IgD-negative memory B cell (primary cell): Measurements from ENCODE around the gene TM6SF1. TPM values are rescaled to one million over a fixed set of nuclear protein-coding genes. Genes with fewer than 3 reads are reported as not detected.
A peak's percentile ranks its signal among the peaks of the same experiment; 100 is the strongest.

Experiments used
- H3K27ac Mint-ChIP-seq, 3 donors: one replicate each; pipeline ENCODE4 v1.8.0; 2020 to 2022; ENCODE audit warnings: mild to moderate bottlenecking in 3 of 3, mixed read lengths in 3 of 3, moderate library complexity in 1 of 3
- H3K27me3 Mint-ChIP-seq: one replicate; pipeline ENCODE4 v1.8.0; 2021; ENCODE audit warnings: mixed read lengths
- H3K36me3 Mint-ChIP-seq: one replicate; pipeline ENCODE4 v1.8.0; 2020; ENCODE audit warnings: mild to moderate bottlenecking, mixed read lengths
- H3K4me1 Mint-ChIP-seq, 3 donors: one replicate each; pipeline ENCODE4 v1.8.0; 2020 to 2022; ENCODE audit warnings: mixed read lengths in 3 of 3, mild to moderate bottlenecking in 1 of 3
- H3K4me3 Mint-ChIP-seq, 4 donors: one replicate each; pipeline ENCODE4 v1.8.0; 2020 to 2022; ENCODE audit warnings: mild to moderate bottlenecking in 4 of 4, mixed read lengths in 4 of 4, moderate library complexity in 3 of 4
- H3K9me3 Mint-ChIP-seq, 3 donors: one replicate each; pipeline ENCODE4 v1.8.0; 2020 to 2021; ENCODE audit warnings: mixed read lengths in 3 of 3, mild to moderate bottlenecking in 1 of 3
- polyA plus RNA-seq: library from polyadenylated mRNA; unstranded; fragments of 300-500 nt; fragmentation: Illumina TruSeq; gene quantifications from one replicate; pipeline ENCODE4 v1.2.3, GENCODE V29; 2021

Gene TM6SF1
- polyA plus RNA-seq, 1 donor from 2014 or later, result 0.29 TPM

DNA sequence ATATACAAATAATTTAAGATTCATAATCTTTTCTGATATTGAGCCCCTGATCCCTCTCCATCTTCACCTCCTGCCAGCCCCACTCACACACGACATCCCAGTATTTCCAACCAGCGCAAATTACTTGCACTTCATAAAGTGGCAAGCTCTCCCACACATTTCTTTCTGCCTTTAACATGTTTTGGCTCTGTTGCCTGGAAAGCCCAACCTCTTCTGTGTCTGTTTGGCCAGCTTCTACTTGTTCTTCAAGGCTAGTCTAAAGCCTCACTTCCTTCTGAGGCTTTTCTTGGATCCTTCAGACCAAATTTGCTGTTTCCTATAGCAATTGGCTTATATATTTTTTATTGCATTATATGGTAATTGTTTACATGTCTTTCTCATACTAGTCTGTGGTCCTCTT is 5.1 kb upstream of the TM6SF1 start:
- peaks cover 25% of the 10 kb centered on the region for H3K27me3 Mint-ChIP-seq
- peaks cover 3% of the 10 kb centered on the region for H3K36me3 Mint-ChIP-seq
- H3K4me3 Mint-ChIP-seq, result no peak overlapping the region
- no peak overlapping the region for H3K27ac Mint-ChIP-seq
- H3K4me1 Mint-ChIP-seq, result peaks cover 0 to 5% (median 2%) of the 10 kb centered on the region in 3 donors
- peaks cover 0 to 4% (median 0%) of the 10 kb centered on the region in 3 donors for H3K9me3 Mint-ChIP-seq

DNA sequence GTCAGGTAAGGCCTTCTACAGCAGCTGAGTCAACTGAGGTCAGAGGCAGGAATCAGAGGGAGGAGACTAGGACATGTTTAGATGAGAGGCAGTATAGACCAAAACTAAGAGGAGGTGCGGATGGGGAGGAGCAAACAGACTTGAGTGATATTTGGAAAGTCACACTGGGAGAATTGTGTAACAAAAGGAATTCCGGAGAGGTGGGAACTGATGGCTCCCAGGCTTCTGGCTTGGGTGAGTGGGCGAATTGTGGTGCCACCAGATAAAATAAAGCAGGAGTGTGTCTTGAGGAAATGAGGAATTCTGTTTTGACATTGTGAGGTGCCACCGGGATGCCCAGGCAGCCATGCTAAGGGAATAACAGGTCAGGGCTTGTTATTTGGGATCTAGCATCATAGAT is 3.3 kb upstream of the TM6SF1 start:
- Mint-ChIP-seq H3K27me3 (peaks cover 36% of the 10 kb centered on the region), H3K36me3 (peaks cover 1% of the 10 kb centered on the region), H3K4me3 (peak overlapping the region in 1 of 4 donors; percentile 33), H3K9me3 (peaks cover 0 to 3% (median 0%) of the 10 kb centered on the region in 3 donors), H3K4me1 (peaks cover 5 to 14% (median 5%) of the 10 kb centered on the region in 3 donors), H3K27ac (no peak overlapping the region)

DNA sequence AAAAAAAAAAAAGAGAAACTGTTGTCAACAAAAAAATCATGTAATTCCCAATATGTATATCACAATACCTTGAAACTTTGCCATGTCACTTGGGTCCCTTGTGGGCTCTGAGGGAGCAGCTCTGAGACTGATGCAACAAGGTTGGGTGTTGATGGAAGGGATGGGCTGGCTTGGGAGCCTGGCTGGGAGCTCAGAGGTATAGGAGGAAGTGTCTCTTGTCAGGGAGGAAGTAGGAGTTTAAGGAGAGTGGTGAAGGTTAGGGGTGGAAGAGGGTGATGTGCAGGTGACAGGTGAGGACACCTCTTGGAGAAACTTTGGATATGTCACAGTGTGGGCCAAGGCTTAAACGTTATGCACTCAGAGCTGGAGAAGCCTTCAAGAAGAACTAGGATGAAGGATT is 2.0 kb upstream of the TM6SF1 start:
- Mint-ChIP-seq H3K36me3 (peaks cover 1% of the 10 kb centered on the region), H3K4me1 (peaks cover 5 to 17% (median 9%) of the 10 kb centered on the region in 3 donors), H3K9me3 (peaks cover 0 to 2% (median 0%) of the 10 kb centered on the region in 3 donors), H3K4me3 (peak overlapping the region in 2 of 4 donors; percentile 9 to 51), H3K27me3 (peaks cover 36% of the 10 kb centered on the region), H3K27ac (no peak overlapping the region)

GRCh38 chr15:83107841-83108181 is 366 bp downstream of the TM6SF1 start:
- H3K9me3 Mint-ChIP-seq, result peaks cover 0 to 2% (median 0%) of the 10 kb centered on the region in 3 donors
- no peaks in the 10 kb centered on the region for H3K36me3 Mint-ChIP-seq
- H3K27ac Mint-ChIP-seq, result no peak overlapping the region
- peaks cover 31% of the 10 kb centered on the region for H3K27me3 Mint-ChIP-seq
- H3K4me3 Mint-ChIP-seq, result peak overlapping the region; percentile 73 to 86 (median 80)
- peaks cover 0 to 17% (median 9%) of the 10 kb centered on the region in 3 donors for H3K4me1 Mint-ChIP-seq

DNA sequence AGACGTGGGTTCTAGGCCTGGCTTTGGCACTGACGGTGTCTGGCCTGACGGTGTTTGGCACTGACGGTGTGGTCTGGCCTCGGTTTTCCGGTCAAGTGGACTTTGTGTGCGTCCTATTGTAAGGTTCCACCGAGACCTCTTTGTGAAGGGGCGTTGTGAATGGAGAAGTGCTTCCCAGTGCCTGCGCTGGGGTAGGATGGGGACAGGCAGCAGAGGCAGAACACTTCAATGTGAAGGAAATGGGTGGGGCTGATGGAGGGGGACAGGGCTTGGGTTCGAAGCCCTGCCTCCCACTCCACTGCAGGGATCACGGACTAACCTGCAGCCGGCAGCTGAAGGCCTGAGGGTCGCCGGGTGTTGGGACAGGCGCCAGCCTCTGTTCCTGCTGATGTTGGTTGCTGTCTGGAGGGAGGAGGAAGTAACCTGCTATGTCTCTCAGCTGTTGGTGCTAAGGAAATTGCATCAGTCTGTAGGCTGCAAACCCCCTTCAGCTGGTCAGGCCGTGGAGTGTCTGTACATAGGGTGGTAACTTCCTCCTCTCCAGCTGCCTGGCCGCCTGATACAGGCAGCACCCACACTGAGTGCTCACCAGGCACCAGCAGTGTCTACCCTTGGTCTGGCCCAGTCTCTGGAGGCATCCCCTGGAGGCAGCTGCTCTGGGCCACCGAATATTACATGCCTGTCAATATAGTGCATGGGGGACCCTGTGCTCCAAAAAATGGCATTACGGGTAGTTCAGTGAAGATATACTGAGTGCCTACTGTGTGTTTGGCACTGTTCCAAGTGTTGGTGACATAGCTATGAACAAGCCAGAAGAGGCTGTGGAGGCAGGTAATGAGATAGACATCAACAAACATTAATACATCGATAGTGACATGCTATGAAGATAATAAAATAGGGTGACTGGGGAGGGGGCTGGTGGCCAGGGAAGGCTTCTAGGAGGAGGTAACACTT is 1.1 kb downstream of the TM6SF1 start:
- Mint-ChIP-seq H3K27me3 (peaks cover 31% of the 10 kb centered on the region), H3K36me3 (no peaks in the 10 kb centered on the region), H3K9me3 (peaks cover 0 to 2% (median 0%) of the 10 kb centered on the region in 3 donors), H3K27ac (peak overlapping the region in 1 of 3 donors; percentile 28), H3K4me1 (peaks cover 0 to 17% (median 9%) of the 10 kb centered on the region in 3 donors), H3K4me3 (peak overlapping the region; percentile 73 to 86 (median 80))

DNA sequence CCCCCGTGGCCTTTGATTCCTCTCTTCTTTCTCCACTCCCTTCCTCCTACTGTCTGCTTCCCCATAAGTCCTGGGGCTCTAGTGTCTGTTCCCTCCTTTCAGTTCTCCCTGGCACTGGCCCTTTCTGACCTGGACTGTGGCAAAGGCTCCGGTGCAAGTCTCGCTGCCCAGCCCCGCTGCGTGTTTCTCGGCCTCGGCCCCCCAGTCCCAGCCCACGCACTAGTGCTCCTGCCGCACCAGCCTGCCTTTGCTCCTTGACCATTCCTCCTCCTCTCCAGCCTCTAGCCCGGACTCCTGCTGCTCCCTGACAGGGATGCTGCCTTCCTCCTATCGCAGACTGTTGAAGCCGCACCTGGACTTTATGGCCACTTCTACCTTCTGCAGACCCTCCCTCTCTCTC is 2.1 kb downstream of the TM6SF1 start:
- Mint-ChIP-seq H3K4me3 (peak overlapping the region in 2 of 4 donors; percentile 25 to 51), H3K4me1 (peaks cover 0 to 17% (median 9%) of the 10 kb centered on the region in 3 donors), H3K36me3 (no peaks in the 10 kb centered on the region), H3K27me3 (peaks cover 25% of the 10 kb centered on the region), H3K9me3 (peaks cover 0 to 2% (median 0%) of the 10 kb centered on the region in 3 donors), H3K27ac (no peak overlapping the region)

DNA sequence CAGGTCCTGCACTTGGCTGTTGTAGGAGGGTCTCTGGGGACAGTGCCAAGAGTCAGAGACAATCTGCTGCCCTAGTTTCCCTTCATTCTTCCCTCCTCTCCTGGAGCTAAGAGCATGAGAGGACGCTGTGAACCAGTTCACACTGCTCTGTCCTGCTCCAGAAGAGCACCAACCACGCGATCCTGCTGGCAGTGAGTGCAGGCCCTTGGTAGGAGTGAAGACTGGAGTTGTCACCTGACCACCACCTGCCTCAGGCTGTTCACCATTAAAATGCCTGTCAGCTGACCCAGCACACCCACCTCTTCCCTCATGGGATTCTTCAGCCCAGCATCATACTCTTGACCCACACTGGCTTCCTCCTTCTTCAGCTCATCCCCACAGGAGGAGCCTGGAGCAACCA is 2.9 kb downstream of the TM6SF1 start:
- peaks cover 0 to 17% (median 9%) of the 10 kb centered on the region in 3 donors for H3K4me1 Mint-ChIP-seq

GRCh38 chr15:83111149-83111548 is 3.7 kb downstream of the TM6SF1 start:
- peak overlapping the region in 1 of 3 donors; percentile 31 for H3K27ac Mint-ChIP-seq
- peaks cover 0 to 2% (median 0%) of the 10 kb centered on the region in 3 donors for H3K9me3 Mint-ChIP-seq
- peaks cover 19% of the 10 kb centered on the region for H3K27me3 Mint-ChIP-seq
- no peak overlapping the region for H3K4me3 Mint-ChIP-seq
- H3K4me1 Mint-ChIP-seq, result peaks cover 0 to 17% (median 9%) of the 10 kb centered on the region in 3 donors
- H3K36me3 Mint-ChIP-seq, result peaks cover 2% of the 10 kb centered on the region

More for the DNA sequence above, 2.9 kb downstream of the TM6SF1 start:
- H3K27ac Mint-ChIP-seq, result no peak overlapping the region
- peaks cover 22% of the 10 kb centered on the region for H3K27me3 Mint-ChIP-seq
- peaks cover 0 to 2% (median 0%) of the 10 kb centered on the region in 3 donors for H3K9me3 Mint-ChIP-seq
- peaks cover 2% of the 10 kb centered on the region for H3K36me3 Mint-ChIP-seq
- H3K4me3 Mint-ChIP-seq, result no peak overlapping the region

- Mint-ChIP-seq H3K27ac (no peak overlapping the region), H3K9me3 (peaks cover 0 to 2% (median 0%) of the 10 kb centered on the region in 3 donors), H3K36me3 (peaks cover 2% of the 10 kb centered on the region), H3K4me3 (peak overlapping the region in 1 of 4 donors; percentile 5), H3K27me3 (peaks cover 14% of the 10 kb centered on the region), H3K4me1 (peaks cover 0 to 14% (median 9%) of the 10 kb centered on the region in 3 donors)
These were observed 4.9 kb downstream of the TM6SF1 start for GRCh38 chr15:83112233-83112955.

DNA sequence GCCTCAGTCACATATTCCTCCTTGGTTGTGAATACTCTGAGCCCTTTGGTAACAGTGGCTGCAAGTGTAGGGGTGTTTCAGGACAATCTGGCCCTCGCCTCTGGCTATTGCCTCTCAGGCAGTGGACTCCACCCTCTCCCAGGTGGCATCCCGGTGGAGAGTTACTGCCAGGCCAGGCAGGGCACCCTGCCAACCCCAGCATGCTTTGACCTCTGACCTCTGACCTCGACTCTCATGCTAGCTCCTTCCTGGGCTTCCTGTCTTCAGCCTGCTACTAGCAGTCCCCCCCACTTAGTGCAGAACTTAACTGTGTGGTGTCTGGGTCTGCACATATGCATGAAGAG is 5.5 kb downstream of the TM6SF1 start:
- no peak overlapping the region for H3K4me3 Mint-ChIP-seq
- peaks cover 2% of the 10 kb centered on the region for H3K36me3 Mint-ChIP-seq
- peaks cover 0 to 14% (median 9%) of the 10 kb centered on the region in 3 donors for H3K4me1 Mint-ChIP-seq
- peaks cover 0 to 2% (median 0%) of the 10 kb centered on the region in 3 donors for H3K9me3 Mint-ChIP-seq
- H3K27ac Mint-ChIP-seq, result no peak overlapping the region
- H3K27me3 Mint-ChIP-seq, result peaks cover 13% of the 10 kb centered on the region

- H3K36me3 Mint-ChIP-seq, result peaks cover 2% of the 10 kb centered on the region
- H3K4me3 Mint-ChIP-seq, result no peak overlapping the region
- peaks cover 0 to 4% (median 3%) of the 10 kb centered on the region in 3 donors for H3K4me1 Mint-ChIP-seq
- peaks cover 4% of the 10 kb centered on the region for H3K27me3 Mint-ChIP-seq
- H3K27ac Mint-ChIP-seq, result no peak overlapping the region
- H3K9me3 Mint-ChIP-seq, result peaks cover 0 to 2% (median 0%) of the 10 kb centered on the region in 3 donors
These were observed 6.6 kb downstream of the TM6SF1 start for GRCh38 chr15:83113881-83114674.

GRCh38 chr15:83114856-83115255 is 7.4 kb downstream of the TM6SF1 start:
- no peak overlapping the region for H3K4me3 Mint-ChIP-seq
- peaks cover 0 to 2% (median under 1%) of the 10 kb centered on the region in 3 donors for H3K4me1 Mint-ChIP-seq
- H3K27me3 Mint-ChIP-seq, result peaks cover 3% of the 10 kb centered on the region
- no peak overlapping the region for H3K27ac Mint-ChIP-seq
- no peaks in the 10 kb centered on the region for H3K9me3 Mint-ChIP-seq
- peaks cover 2% of the 10 kb centered on the region for H3K36me3 Mint-ChIP-seq

- H3K27me3 Mint-ChIP-seq, result peaks cover 3% of the 10 kb centered on the region
- no peak overlapping the region for H3K4me3 Mint-ChIP-seq
- H3K4me1 Mint-ChIP-seq, result no peaks in the 10 kb centered on the region
- H3K36me3 Mint-ChIP-seq, result peaks cover 2% of the 10 kb centered on the region
- H3K27ac Mint-ChIP-seq, result peak overlapping the region in 1 of 3 donors; percentile 36
- no peaks in the 10 kb centered on the region for H3K9me3 Mint-ChIP-seq
These were observed 8.0 kb downstream of the TM6SF1 start for GRCh38 chr15:83115410-83115809.

GRCh38 chr15:83115831-83116565 is 8.6 kb downstream of the TM6SF1 start:
- Mint-ChIP-seq H3K4me3 (no peak overlapping the region), H3K9me3 (no peaks in the 10 kb centered on the region), H3K27ac (no peak overlapping the region), H3K27me3 (peaks cover 1% of the 10 kb centered on the region), H3K4me1 (no peaks in the 10 kb centered on the region), H3K36me3 (peaks cover 2% of the 10 kb centered on the region)
